GM13977 (cell line): ENCODE results near the gene SPIRE2.
"Not testable (repeated sequence)": the region's sequence is repeated elsewhere in the genome, so short reads cannot be mapped to it uniquely, and the experiment has no call there.

Experiments
- DNase-seq: peaks from one replicate; pipeline ENCODE4 v3.0.0; 2012; ENCODE audit warnings: low spot score
- in situ Hi-C: fragments of 300-500 bp; cut with MboI; formaldehyde crosslinking; loops from one replicate; pipeline ENCODE4 v1.12.0; 2022; ENCODE audit warnings: low sequenced_read_pairs, low pct_unique_long_range_greater_than_20kb, mixed read lengths, inconsistent platforms; ENCODE audit not compliant: unreplicated experiment
- TF ChIP-seq, protein P1 (sequence below): IDR thresholded peaks from 2 replicates; pipeline ENCODE4 v1.5.1; 2012; ENCODE audit warnings: mild to moderate bottlenecking, control low read depth; ENCODE audit not compliant: insufficient read depth; ENCODE audit errors: extremely low read depth, missing control alignments

The SPIRE2 gene

DNA sequence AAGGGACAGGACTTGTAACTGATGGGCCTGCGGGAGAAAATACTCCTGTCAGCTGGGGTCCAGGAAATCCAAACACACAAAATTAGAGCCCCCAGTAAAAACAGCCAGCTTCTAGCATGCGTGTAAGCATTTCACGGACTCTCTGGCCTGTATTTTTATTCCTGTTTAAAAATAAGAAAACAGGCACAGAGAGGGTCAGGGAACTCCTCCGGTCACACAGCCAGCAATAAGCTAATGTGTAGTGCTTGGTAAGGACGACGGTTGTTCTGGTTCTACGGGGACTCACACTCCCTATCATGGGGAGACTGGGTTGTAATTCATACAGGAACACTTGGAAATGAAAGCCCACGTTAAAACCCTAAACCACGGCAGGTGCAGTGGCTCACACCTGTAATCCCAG, 43.6 kb downstream of the SPIRE2 start:
- in situ Hi-C loops: no loop called here
- TF ChIP-seq, protein P1, sequence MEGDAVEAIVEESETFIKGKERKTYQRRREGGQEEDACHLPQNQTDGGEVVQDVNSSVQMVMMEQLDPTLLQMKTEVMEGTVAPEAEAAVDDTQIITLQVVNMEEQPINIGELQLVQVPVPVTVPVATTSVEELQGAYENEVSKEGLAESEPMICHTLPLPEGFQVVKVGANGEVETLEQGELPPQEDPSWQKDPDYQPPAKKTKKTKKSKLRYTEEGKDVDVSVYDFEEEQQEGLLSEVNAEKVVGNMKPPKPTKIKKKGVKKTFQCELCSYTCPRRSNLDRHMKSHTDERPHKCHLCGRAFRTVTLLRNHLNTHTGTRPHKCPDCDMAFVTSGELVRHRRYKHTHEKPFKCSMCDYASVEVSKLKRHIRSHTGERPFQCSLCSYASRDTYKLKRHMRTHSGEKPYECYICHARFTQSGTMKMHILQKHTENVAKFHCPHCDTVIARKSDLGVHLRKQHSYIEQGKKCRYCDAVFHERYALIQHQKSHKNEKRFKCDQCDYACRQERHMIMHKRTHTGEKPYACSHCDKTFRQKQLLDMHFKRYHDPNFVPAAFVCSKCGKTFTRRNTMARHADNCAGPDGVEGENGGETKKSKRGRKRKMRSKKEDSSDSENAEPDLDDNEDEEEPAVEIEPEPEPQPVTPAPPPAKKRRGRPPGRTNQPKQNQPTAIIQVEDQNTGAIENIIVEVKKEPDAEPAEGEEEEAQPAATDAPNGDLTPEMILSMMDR: no peak
- DNase-seq: no peak

DNA sequence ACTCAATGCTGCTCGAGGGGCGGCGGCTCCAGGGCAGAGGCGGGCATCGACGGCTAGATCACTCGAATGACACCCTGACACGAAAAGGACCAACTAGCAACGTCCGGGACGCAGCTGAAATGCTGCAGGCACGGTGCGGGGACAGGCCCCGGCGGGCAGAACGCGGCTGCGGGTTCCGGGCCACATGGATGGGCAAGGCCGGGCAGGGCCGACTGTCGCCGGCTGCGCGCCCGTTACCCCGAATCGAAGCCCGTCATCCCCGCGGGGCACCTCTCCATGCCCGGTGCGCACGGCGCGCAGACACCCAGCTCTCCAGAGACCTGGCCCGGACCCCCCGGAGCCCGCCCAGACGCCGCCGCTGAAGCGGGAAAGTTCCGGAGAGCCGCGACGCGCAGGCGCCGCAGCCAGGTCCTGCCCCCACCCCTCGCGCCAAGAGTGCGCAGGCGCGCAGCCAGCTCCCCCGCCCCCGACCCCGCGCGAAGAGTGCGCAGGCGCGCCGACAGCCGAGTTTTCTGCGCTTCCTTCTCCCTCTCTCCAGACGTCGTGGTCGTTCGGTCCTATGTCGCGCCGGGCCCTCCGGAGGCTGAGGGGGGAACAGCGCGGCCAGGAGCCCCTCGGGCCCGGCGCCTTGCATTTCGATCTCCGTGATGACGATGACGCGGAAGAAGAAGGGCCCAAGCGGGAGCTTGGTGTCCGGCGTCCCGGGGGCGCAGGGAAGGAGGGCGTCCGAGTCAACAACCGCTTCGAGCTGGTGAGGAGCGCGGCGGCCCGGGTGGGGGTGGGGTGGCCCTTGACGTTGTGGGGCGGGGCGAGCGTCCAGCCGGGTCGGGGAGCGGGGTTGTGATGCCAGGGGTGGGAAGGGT, 45.1 kb downstream of the SPIRE2 start, which contains the start of gene TCF25:
Gene TCF25 (plus strand): TSS at position 484 of the 863 bp plus-strand sequence. CDS start 76 bp downstream, at position 560.
- DNase-seq: peak; percentile 94
- in situ Hi-C loops: no loop called here
- TF ChIP-seq, protein P1: no peak

DNA sequence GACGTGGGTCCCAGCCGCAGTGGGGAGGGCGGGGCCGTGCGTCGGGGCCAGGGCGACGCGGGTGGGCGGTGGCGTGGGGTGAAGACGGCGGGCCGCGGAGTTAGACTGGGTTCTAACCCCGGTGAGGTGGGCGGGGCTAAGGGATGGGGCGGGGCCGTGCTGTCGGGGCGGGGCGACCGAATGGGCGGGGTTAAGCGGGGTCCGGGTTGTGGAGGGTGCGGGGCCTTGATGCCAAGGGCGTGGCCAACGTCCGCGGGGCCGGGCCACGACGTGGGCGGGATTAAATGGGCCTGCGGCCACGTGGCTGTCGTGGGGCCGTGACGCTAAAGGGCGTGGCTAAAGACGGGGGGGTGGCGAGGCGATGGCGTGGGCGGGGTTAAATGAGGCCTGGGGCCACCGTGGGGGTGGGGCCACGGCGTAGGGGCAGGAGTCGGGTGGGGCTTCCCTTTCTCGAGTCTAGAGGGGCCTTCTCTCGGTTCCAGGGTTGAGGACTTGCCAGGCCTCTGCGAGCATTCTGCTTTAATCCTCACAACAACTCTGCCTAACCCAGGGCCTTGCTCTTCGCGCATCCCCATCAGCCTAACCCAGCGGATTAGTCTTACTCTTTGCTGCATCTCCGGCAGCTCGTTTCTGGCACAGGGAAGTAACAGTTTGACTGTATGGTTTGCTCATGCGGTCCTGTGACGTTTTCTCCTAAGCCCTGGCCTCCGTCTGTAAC, 45.9 kb downstream of the SPIRE2 start:
- in situ Hi-C loops: no loop called here
- DNase-seq: peak; percentile 98
- TF ChIP-seq, protein P1: no peak

DNA sequence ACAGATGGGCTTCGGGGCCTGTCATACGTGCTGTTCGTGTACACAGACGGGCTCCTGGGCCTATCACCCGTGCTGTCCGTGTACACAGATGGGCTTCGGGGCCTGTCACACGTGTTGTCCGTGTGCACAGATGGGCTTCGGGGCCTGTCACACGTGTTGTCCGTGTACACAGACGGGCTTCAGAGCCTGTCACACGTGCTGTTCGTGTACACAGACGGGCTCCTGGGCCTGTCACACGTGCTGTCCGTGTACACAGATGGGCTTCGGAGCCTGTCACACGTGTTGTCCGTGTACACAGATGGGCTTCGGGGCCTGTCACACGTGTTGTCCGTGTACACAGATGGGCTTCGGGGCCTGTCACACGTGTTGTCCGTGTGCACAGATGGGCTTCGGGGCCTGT, 50.8 kb downstream of the SPIRE2 start:
- in situ Hi-C loops, DNase-seq: not testable (repeated sequence)

DNA sequence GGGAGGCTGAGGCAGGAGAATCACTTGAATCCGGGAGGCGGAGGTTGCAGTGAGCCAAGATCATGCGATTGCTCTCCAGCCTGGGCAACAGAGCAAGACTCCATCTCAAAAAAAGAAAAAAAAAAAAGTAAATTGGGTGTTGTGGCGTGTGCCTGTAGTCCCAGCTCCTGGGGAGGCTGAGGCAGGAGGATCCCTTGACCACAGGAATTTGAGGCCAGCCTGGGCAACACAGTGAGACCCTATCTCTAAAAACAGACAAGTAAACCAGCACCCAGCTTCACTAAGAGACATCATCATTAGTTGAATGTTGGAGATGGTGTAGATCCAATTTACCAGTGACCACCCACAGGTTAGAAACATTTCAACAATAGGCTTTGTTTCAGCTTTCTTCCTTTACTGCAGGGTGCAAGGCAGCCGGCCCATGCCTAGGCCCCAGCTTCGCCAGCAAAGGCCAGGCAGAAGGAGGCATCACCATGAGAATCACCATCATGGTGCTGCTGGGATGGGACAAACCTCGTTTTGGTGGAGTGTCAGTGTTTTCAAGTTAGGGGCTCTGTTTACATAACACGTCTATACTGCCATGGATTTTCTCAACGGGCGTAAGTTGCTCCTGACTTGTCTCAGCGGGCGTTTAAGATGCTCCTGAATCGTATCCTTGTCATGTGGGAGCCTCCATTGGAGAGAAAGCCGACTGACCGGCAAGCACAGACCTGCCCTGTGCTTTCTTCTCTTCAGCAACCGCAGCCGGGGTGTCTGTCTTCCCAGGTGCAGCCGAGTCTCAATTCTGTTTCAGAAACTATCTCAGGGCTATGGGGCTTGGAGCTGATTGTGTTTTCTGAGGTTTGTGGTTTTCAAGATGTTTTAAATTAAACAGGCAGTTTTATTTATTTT, 52.4 kb downstream of the SPIRE2 start:
- in situ Hi-C loops: no loop called here
- TF ChIP-seq, protein P1: no peak
- DNase-seq: no peak

DNA sequence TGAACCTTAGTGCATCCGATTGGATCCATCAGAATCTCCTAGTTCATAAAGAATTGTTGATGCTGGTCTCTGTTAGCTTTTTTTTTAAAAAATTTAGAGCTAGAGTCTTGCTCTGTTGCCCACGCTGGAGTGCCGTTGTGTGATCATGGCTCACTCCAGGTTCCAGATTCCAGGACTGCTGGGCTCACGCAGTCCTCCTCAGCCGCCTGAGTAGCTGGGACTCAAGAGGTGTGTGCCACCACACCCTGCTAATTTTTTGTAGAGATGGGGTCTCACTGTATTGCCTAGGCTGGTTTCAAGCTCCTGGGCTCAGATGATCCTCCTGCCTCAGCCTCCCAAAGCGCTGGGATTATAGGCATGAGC, 53.1 kb downstream of the SPIRE2 start:
- TF ChIP-seq, protein P1: no peak
- in situ Hi-C loops: no loop called here
- DNase-seq: no peak
